Activated effector memory CD4-positive, alpha-beta T cell treated with Interleukin-2 at 50 U/mL for 16 hours (primary cell): ENCODE data around the gene MB21D2.

Experiments
- DNase-seq: peaks from one replicate; pipeline ENCODE4 v3.0.0-alpha.2; 2020

MB21D2 gene

GRCh38 chr3:192830291-192831110 is 87.2 kb downstream of the MB21D2 start:
- DNase-seq: no peak

GRCh38 chr3:192827863-192828594 is 89.6 kb downstream of the MB21D2 start:
- DNase-seq: no peak

- DNase-seq: no peak
Measured at GRCh38 chr3:192827208-192827607, 90.4 kb downstream of the MB21D2 start.

GRCh38 chr3:192826214-192827006 is 91.2 kb downstream of the MB21D2 start:
- DNase-seq: no peak

GRCh38 chr3:192825657-192826200 is 91.9 kb downstream of the MB21D2 start:
- no peak for DNase-seq

GRCh38 chr3:192825216-192825615 is 92.4 kb downstream of the MB21D2 start:
- DNase-seq: no peak

GRCh38 chr3:192824313-192824712 is 93.3 kb downstream of the MB21D2 start:
- no peak for DNase-seq

- no peak for DNase-seq
Measured at GRCh38 chr3:192821161-192821560, 96.5 kb downstream of the MB21D2 start.

GRCh38 chr3:192820161-192820560 is 97.5 kb downstream of the MB21D2 start:
- no peak for DNase-seq

GRCh38 chr3:192819001-192819569 is 98.6 kb downstream of the MB21D2 start:
- DNase-seq: peak; percentile 4

GRCh38 chr3:192818126-192818525 is 99.5 kb downstream of the MB21D2 start:
- DNase-seq: no peak

- no peak for DNase-seq
Measured at GRCh38 chr3:192817506-192817905, 100.2 kb downstream of the MB21D2 start.

GRCh38 chr3:192817053-192817452 is 100.6 kb downstream of the MB21D2 start:
- no peak for DNase-seq

- no peak for DNase-seq
Measured at GRCh38 chr3:192816351-192816750, 101.3 kb downstream of the MB21D2 start.

- DNase-seq: no peak
Measured at GRCh38 chr3:192812743-192813383, 104.8 kb downstream of the MB21D2 start.

GRCh38 chr3:192805711-192806110 is 111.9 kb downstream of the MB21D2 start:
- no peak for DNase-seq

GRCh38 chr3:192804502-192804901 is 113.2 kb downstream of the MB21D2 start:
- no peak for DNase-seq

GRCh38 chr3:192802957-192803899 is 114.4 kb downstream of the MB21D2 start:
- DNase-seq: no peak

GRCh38 chr3:192801985-192802384 is 115.7 kb downstream of the MB21D2 start:
- DNase-seq: no peak

GRCh38 chr3:192799721-192800120 is 117.9 kb downstream of the MB21D2 start:
- DNase-seq: no peak

- no peak for DNase-seq
Measured at GRCh38 chr3:192795021-192795420, 122.6 kb downstream of the MB21D2 start.
